Astrocyte of the hippocampus (primary cell): ENCODE data around the gene MYH9.

Source experiments
- DNase-seq: peaks from one replicate; pipeline ENCODE4 v3.0.0; 2011; ENCODE audit warnings: low read depth, low spot score

Gene MYH9

GRCh38 chr22:36369004-36369921 lies 18.5 kb downstream of the MYH9 start:
- DNase-seq = peak; percentile 57

- peak; percentile 90 for DNase-seq
Observed at GRCh38 chr22:36368359-36368983, 19.3 kb downstream of the MYH9 start.

- no peak for DNase-seq
Observed at GRCh38 chr22:36367479-36367878, 20.3 kb downstream of the MYH9 start.

GRCh38 chr22:36367066-36367465 lies 20.7 kb downstream of the MYH9 start:
- DNase-seq = no peak

- peak; percentile 60 for DNase-seq
Observed at GRCh38 chr22:36366291-36366708, 21.5 kb downstream of the MYH9 start.

- peak; percentile 88 for DNase-seq
Observed at GRCh38 chr22:36365020-36365411, 22.8 kb downstream of the MYH9 start.

- peak; percentile 35 for DNase-seq
Observed at GRCh38 chr22:36364255-36365019, 23.3 kb downstream of the MYH9 start.

GRCh38 chr22:36363349-36363981 lies 24.3 kb downstream of the MYH9 start:
- DNase-seq = no peak

- DNase-seq = no peak
Observed at GRCh38 chr22:36362932-36363331, 24.8 kb downstream of the MYH9 start.

GRCh38 chr22:36362075-36362474 lies 25.7 kb downstream of the MYH9 start:
- no peak for DNase-seq

- DNase-seq = peak; percentile 82
Observed at GRCh38 chr22:36360871-36361383, 26.8 kb downstream of the MYH9 start.

GRCh38 chr22:36360011-36360410 lies 27.8 kb downstream of the MYH9 start:
- DNase-seq = no peak

- DNase-seq = no peak
Observed at GRCh38 chr22:36359470-36359996, 28.2 kb downstream of the MYH9 start.

GRCh38 chr22:36358533-36359469 lies 29.0 kb downstream of the MYH9 start:
- peak; percentile 56 for DNase-seq

GRCh38 chr22:36356708-36357624 lies 30.8 kb downstream of the MYH9 start:
- DNase-seq = no peak

GRCh38 chr22:36355894-36356293 lies 31.9 kb downstream of the MYH9 start:
- no peak for DNase-seq

GRCh38 chr22:36355362-36355761 lies 32.4 kb downstream of the MYH9 start:
- no peak for DNase-seq

GRCh38 chr22:36352803-36353507 lies 34.8 kb downstream of the MYH9 start:
- DNase-seq = peak; percentile 85
